ENCODE results near the gene MPC2. TPM values are rescaled to one million over a fixed set of nuclear protein-coding genes. Genes with fewer than 3 reads are reported as not detected.
A peak's percentile ranks its signal among the peaks of the same experiment; 100 is the strongest.

The MPC2 gene
- total and polyA plus RNA-seq, 2 experiments from 2014 or later, result 56.8 to 231 TPM

DNA sequence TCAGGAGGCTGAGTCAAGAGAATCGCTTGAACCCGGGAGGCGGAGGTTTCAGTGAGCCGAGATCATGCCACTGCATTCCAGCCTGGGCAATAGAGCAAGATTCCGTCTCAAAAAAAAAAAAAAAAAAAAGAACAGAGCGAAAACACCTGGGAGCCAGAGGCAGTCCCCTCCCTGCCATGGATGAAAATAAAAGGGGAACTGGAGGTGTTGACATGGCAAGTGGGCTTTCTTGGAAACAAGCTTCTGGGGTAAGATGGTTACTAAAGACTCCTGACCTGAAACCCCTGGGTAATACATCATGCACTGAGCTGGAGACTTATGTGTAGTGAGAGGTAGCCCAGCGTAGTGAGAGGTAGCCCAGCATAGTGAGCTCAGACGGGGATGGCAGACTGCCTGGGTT lies 54.5 kb downstream of the MPC2 start:
- no peaks in the 10 kb centered on the region for H3K27me3 ChIP-seq
- no peak for TF ChIP-seq CTCF (IDR thresholded peaks at IDR 0.05; ENCODE audit: low read depth, low read length)
- H3K9me3 ChIP-seq (ENCODE audit: low read depth), result no peaks in the 10 kb centered on the region
- no peak overlapping the region for H3K27ac ChIP-seq
- DNase-seq (ENCODE audit: low read depth in 1 of 2, low spot score in 1 of 2), result no peak
- H3K4me1 ChIP-seq (ENCODE audit: low read depth), result peaks cover 16% of the 10 kb centered on the region
- no peaks in the 10 kb centered on the region for H3K36me3 ChIP-seq
- no peak overlapping the region for H3K4me3 ChIP-seq

DNA sequence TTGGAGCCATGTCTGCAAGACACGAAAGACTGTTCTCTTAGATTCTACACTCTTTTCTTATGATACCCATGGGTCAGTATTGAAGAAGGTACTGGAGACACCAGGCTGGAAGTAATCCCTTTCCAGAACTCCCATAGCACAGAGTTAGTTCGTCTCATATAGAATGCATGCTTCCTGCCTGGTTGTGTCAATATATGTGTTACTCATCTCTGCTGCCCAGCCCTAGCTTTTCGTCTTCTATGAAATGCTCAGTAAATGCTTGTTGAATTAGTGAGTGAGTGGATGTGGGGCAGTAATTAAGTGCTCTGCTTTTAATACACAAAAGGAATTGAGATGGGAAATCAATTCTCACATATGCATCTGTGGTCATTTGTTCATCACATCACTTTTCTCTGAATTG lies 55.1 kb downstream of the MPC2 start:
- DNase-seq (ENCODE audit: low read depth in 1 of 2, low spot score in 1 of 2), result no peak
- no peak overlapping the region for H3K4me3 ChIP-seq
- H3K36me3 ChIP-seq, result no peaks in the 10 kb centered on the region
- peaks cover 16% of the 10 kb centered on the region for H3K4me1 ChIP-seq (ENCODE audit: low read depth)
- H3K27ac ChIP-seq, result peak overlapping the region; percentile 91
- TF ChIP-seq CTCF (IDR thresholded peaks at IDR 0.05; ENCODE audit: low read depth, low read length), result no peak
- no peaks in the 10 kb centered on the region for H3K27me3 ChIP-seq
- no peaks in the 10 kb centered on the region for H3K9me3 ChIP-seq (ENCODE audit: low read depth)

GRCh38 chr1:167881069-167881468 lies 55.8 kb downstream of the MPC2 start:
- TF ChIP-seq CTCF (IDR thresholded peaks at IDR 0.05; ENCODE audit: low read depth, low read length), result no peak
- Histone ChIP-seq H3K4me3 (no peak overlapping the region), H3K4me1 (ENCODE audit: low read depth) (peaks cover 16% of the 10 kb centered on the region), H3K27me3 (no peaks in the 10 kb centered on the region), H3K27ac (peak overlapping the region; percentile 91), H3K9me3 (ENCODE audit: low read depth) (no peaks in the 10 kb centered on the region), H3K36me3 (no peaks in the 10 kb centered on the region)
- DNase-seq (ENCODE audit: low read depth in 1 of 2, low spot score in 1 of 2), result peak in 1 of 2 donors; percentile 36

GRCh38 chr1:167880580-167881021 lies 56.3 kb downstream of the MPC2 start:
- peak; percentile 28 to 53 for DNase-seq (ENCODE audit: low read depth in 1 of 2, low spot score in 1 of 2)
- H3K4me3 ChIP-seq, result no peak overlapping the region
- H3K36me3 ChIP-seq, result no peaks in the 10 kb centered on the region
- no peaks in the 10 kb centered on the region for H3K27me3 ChIP-seq
- H3K4me1 ChIP-seq (ENCODE audit: low read depth), result peaks cover 16% of the 10 kb centered on the region
- no peak for TF ChIP-seq CTCF (IDR thresholded peaks at IDR 0.05; ENCODE audit: low read depth, low read length)
- H3K27ac ChIP-seq, result peak overlapping the region; percentile 91
- H3K9me3 ChIP-seq (ENCODE audit: low read depth), result no peaks in the 10 kb centered on the region

GRCh38 chr1:167879508-167879907 lies 57.4 kb downstream of the MPC2 start:
- no peak for DNase-seq (ENCODE audit: low read depth in 1 of 2, low spot score in 1 of 2)
- H3K4me1 ChIP-seq (ENCODE audit: low read depth), result peaks cover 16% of the 10 kb centered on the region
- no peak overlapping the region for H3K4me3 ChIP-seq
- no peaks in the 10 kb centered on the region for H3K27me3 ChIP-seq
- H3K27ac ChIP-seq, result peak overlapping the region; percentile 91
- no peaks in the 10 kb centered on the region for H3K9me3 ChIP-seq (ENCODE audit: low read depth)
- TF ChIP-seq CTCF (IDR thresholded peaks at IDR 0.05; ENCODE audit: low read depth, low read length), result no peak
- no peaks in the 10 kb centered on the region for H3K36me3 ChIP-seq

All from cardiac muscle cell (in vitro differentiated cells and primary cell).